Adrenal gland (tissue), 5 donors: ENCODE results near the gene CORO1C.

Experiments used
- CTCF ChIP-seq, 6 experiments: fragments of 450-650 bp in 4 of 6; fragments of 200-600 bp in 2 of 6; sonication (generic) in 1 of 6; IDR thresholded peaks; 1 replicate in 5 of 6; 2 replicates in 1 of 6; pipeline versions ENCODE4 v1.5.1 to v1.8.0; 2016 to 2021; ENCODE audit warnings: antibody characterized with exemption in 6 of 6, mild to moderate bottlenecking in 2 of 6, moderate library complexity in 1 of 6
- POLR2A ChIP-seq, 2 donors: fragments of 450-650 bp; IDR thresholded peaks; one replicate each; pipeline ENCODE4 v1.6.1; 2017; ENCODE audit warnings: antibody characterized with exemption in 2 of 2, mild to moderate bottlenecking in 2 of 2, moderate library complexity in 1 of 2
- donor health status: DM: no; HTN: no; CAD: no.

- TF ChIP-seq CTCF (IDR thresholded peaks at IDR 0.05) (no peak), POLR2A (IDR thresholded peaks at IDR 0.05) (no peak)
Measured at GRCh38 chr12:108616359-108616758, 115.0 kb downstream of the CORO1C start.
